Measurements from ENCODE around the gene TTLL13. TPM values are rescaled to one million over a fixed set of nuclear protein-coding genes. Genes with fewer than 3 reads are reported as not detected.

TTLL13 gene
- total and polyA plus RNA-seq, 2 of the 4 experiments (the other 2 are of a cell fraction) = 0.10 TPM; not detected in 1

DNA sequence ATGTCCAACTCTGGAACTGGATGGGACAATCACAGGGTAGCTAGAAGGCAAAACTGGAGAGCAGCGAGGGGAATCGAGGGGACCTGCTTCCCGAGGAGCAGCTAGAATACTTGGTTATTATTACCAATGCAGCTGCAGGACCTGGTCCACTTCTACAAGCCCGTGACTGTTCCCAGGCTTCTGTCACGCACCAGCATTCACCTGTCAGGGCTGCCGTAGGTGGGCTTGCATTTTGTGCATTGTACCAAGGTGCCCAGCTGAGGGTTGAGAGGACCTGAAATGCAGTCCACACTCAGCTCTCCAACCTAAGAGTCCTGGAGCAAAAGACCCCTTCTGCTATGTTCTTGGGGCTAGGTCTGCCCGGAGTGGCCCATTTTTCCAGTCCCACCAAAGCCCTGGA is 45.9 kb upstream of the TTLL13 start:
- Histone ChIP-seq H2BK15ac (ENCODE audit: low read depth, low read length) (no peak overlapping the region), H3K56ac (ENCODE audit: extremely low read depth, insufficient read depth, low read length) (no peak overlapping the region), H3K9ac (ENCODE audit: low read depth, low read length) (no peak overlapping the region), H3K23ac (ENCODE audit: low read depth, low read length) (no peak overlapping the region), H2BK120ac (ENCODE audit: low read depth, low read length) (no peak overlapping the region), H3K4me2 (ENCODE audit: low read depth, low read length) (no peak overlapping the region), H4K20me1 (ENCODE audit: insufficient read depth, low read length) (no peaks in the 10 kb centered on the region; the same call in 1 of the 2 replicates), H4K5ac (ENCODE audit: low read depth, low read length) (no peak overlapping the region), H3K18ac (ENCODE audit: low read depth, low read length) (no peak overlapping the region), H3K27me3 (ENCODE audit: control insufficient read depth, insufficient read depth, low read length) (no peaks in the 10 kb centered on the region), H3K9me3 (ENCODE audit: control insufficient read depth, insufficient read depth, low read length) (no peaks in the 10 kb centered on the region), H3K36me3 (ENCODE audit: control insufficient read depth, insufficient read depth, low read length) (no peaks in the 10 kb centered on the region; the same call in 1 of the 2 replicates), H2BK5ac (ENCODE audit: low read depth, low read length, poor library complexity, severe bottlenecking) (no peak overlapping the region), H3K79me1 (ENCODE audit: low read depth in 1 of 2, low read length in 2 of 2) (peaks cover 34 to 36% of the 10 kb centered on the region in 2 experiments), H4K8ac (ENCODE audit: low read depth in 2 of 2, low read length in 2 of 2) (no peak overlapping the region), H2AK5ac (ENCODE audit: low read depth, low read length) (no peak overlapping the region), H3K9me1 (ENCODE audit: insufficient read depth, low read length) (peaks cover 11% of the 10 kb centered on the region; the same call in 1 of the 2 replicates), H3K14ac (replicated peaks; ENCODE audit: low read depth, low read length) (no peak overlapping the region), H2AK9ac (replicated peaks; ENCODE audit: low read depth, low read length, poor library complexity) (no peak overlapping the region), H2AFZ (replicated peaks; ENCODE audit: low read length, poor library complexity) (no peak overlapping the region), H3K4me3 (ENCODE audit: insufficient read depth, low read depth, low read length) (no peak overlapping the region), H3K27ac (ENCODE audit: insufficient read depth, low read length) (no peak overlapping the region), H3K4ac (ENCODE audit: low read depth, low read length) (no peak overlapping the region), H3K4me1 (ENCODE audit: control insufficient read depth, insufficient read depth, low read length) (peaks cover 8% of the 10 kb centered on the region), H2BK20ac (ENCODE audit: low read depth, low read length) (no peak overlapping the region), H4K91ac (ENCODE audit: insufficient read depth, low read depth, low read length) (no peak overlapping the region)
- ATAC-seq (ENCODE audit: low read depth) (no peak), DNase-seq (no peak)
- ChIA-PET POLR2A (ENCODE audit: unreplicated experiment) (no interaction called here), CTCF (interaction anchor here (0.6 to 1.1 kb wide), 2 partner anchors 11 to 80 kb away, joined by 3 read pairs; no protein-coding TSS in a partner anchor)
- BruUV-seq (replicated peaks) = no TSS peak
- dilution Hi-C loops (cut with HindIII; ENCODE audit: low sequenced_read_pairs, unreplicated experiment) (no loop called here), in situ Hi-C loops (cut with MboI; ENCODE audit: low sequenced_read_pairs) (no loop called here), intact Hi-C loops (cut with micrococcal nuclease) (no loop called here)
- WGBS, 2 experiments (ENCODE audit: extremely low coverage in 2 of 2, insufficient read length in 1 of 2) = 96% methylated on average over 6 of the region's 7 CpGs; no CpG with 5 or more reads in 1 of the 2 experiments
- no peak for TF ChIP-seq MXI1 (IDR thresholded peaks at IDR 0.05; ENCODE audit: borderline replicate concordance, low read depth, low read length)
- TF ChIP-seq POLR2A (IDR thresholded peaks at IDR 0.05; ENCODE audit: low read depth, low read length) = no peak
- TF ChIP-seq NFE2L2 (IDR thresholded peaks at IDR 0.05; ENCODE audit: low read depth, low read length) = no peak
- TF ChIP-seq RFX5 (IDR thresholded peaks at IDR 0.05; ENCODE audit: low read depth, low read length) = no peak
- TF ChIP-seq CHD1 (IDR thresholded peaks at IDR 0.05; ENCODE audit: low read depth, low read length) = no peak
- no peak for TF ChIP-seq BHLHE40 (IDR thresholded peaks at IDR 0.05; ENCODE audit: low read depth, low read length)
- TF ChIP-seq, protein P1, sequence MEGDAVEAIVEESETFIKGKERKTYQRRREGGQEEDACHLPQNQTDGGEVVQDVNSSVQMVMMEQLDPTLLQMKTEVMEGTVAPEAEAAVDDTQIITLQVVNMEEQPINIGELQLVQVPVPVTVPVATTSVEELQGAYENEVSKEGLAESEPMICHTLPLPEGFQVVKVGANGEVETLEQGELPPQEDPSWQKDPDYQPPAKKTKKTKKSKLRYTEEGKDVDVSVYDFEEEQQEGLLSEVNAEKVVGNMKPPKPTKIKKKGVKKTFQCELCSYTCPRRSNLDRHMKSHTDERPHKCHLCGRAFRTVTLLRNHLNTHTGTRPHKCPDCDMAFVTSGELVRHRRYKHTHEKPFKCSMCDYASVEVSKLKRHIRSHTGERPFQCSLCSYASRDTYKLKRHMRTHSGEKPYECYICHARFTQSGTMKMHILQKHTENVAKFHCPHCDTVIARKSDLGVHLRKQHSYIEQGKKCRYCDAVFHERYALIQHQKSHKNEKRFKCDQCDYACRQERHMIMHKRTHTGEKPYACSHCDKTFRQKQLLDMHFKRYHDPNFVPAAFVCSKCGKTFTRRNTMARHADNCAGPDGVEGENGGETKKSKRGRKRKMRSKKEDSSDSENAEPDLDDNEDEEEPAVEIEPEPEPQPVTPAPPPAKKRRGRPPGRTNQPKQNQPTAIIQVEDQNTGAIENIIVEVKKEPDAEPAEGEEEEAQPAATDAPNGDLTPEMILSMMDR (conservative IDR thresholded peaks at IDR 0.05; ENCODE audit: low read depth, low read length) = no peak
- TF ChIP-seq CEBPB (IDR thresholded peaks at IDR 0.05; ENCODE audit: low read depth, low read length) = no peak
- TF ChIP-seq, protein P2, sequence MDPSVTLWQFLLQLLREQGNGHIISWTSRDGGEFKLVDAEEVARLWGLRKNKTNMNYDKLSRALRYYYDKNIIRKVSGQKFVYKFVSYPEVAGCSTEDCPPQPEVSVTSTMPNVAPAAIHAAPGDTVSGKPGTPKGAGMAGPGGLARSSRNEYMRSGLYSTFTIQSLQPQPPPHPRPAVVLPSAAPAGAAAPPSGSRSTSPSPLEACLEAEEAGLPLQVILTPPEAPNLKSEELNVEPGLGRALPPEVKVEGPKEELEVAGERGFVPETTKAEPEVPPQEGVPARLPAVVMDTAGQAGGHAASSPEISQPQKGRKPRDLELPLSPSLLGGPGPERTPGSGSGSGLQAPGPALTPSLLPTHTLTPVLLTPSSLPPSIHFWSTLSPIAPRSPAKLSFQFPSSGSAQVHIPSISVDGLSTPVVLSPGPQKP (IDR thresholded peaks at IDR 0.05; ENCODE audit: borderline replicate concordance, low read depth, low read length) = no peak
- TF ChIP-seq FOS (IDR thresholded peaks at IDR 0.05; ENCODE audit: low read depth, low read length) = no peak
- no peak for TF ChIP-seq RCOR1 (IDR thresholded peaks at IDR 0.05; ENCODE audit: insufficient replicate concordance, low read length)
- TF ChIP-seq MAZ (IDR thresholded peaks at IDR 0.05; ENCODE audit: borderline replicate concordance, low read depth, low read length) = no peak
- no peak for TF ChIP-seq MAFK (IDR thresholded peaks at IDR 0.05; ENCODE audit: low read depth, low read length)
- TF ChIP-seq, protein P3, sequence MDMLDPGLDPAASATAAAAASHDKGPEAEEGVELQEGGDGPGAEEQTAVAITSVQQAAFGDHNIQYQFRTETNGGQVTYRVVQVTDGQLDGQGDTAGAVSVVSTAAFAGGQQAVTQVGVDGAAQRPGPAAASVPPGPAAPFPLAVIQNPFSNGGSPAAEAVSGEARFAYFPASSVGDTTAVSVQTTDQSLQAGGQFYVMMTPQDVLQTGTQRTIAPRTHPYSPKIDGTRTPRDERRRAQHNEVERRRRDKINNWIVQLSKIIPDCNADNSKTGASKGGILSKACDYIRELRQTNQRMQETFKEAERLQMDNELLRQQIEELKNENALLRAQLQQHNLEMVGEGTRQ (IDR thresholded peaks at IDR 0.05; ENCODE audit: low read depth, low read length) = no peak
- TF ChIP-seq SMC3 (IDR thresholded peaks at IDR 0.05; ENCODE audit: low read depth, low read length) = no peak
- no peak for TF ChIP-seq RAD21 (IDR thresholded peaks at IDR 0.05; ENCODE audit: low read length)

Measured in IMR-90 (cell line).